ENCODE data around the gene CENPW.
A peak's percentile ranks its signal among the peaks of the same experiment; 100 is the strongest.

CENPW gene

GRCh38 chr6:126312013-126312665 is 27.8 kb upstream of the CENPW start:
- Histone ChIP-seq H3K27ac (ENCODE audit: low read length) (no peak overlapping the region), H3K27me3 (ENCODE audit: insufficient read depth, low read length, poor library complexity) (no peaks in the 10 kb centered on the region), H3K79me2 (ENCODE audit: insufficient read depth, low read length) (no peaks in the 10 kb centered on the region), H4K20me1 (ENCODE audit: insufficient read depth, low read length) (no peaks in the 10 kb centered on the region), H2AFZ (ENCODE audit: low read depth, low read length) (no peak overlapping the region), H3K9me3 (ENCODE audit: insufficient read depth, low read length, severe bottlenecking) (no peaks in the 10 kb centered on the region), H3K4me2 (ENCODE audit: insufficient read depth, low read length) (no peak overlapping the region), H3K36me3 (ENCODE audit: insufficient read depth, low read length) (no peaks in the 10 kb centered on the region), H3K4me1 (ENCODE audit: insufficient read depth, low read length) (no peaks in the 10 kb centered on the region), H3K9ac (ENCODE audit: low read depth, low read length) (no peak overlapping the region), H3K4me3 (ENCODE audit: low read depth in 1 of 2, low read length in 2 of 2) (no peak overlapping the region)
- TF ChIP-seq EZH2 (IDR thresholded peaks at IDR 0.05; ENCODE audit: borderline replicate concordance, low read depth, low read length, severe bottlenecking) (no peak), CTCF (IDR thresholded peaks at IDR 0.05; ENCODE audit: borderline replicate concordance, extremely low read depth, low read length, poor library complexity, severe bottlenecking) (no peak)
- ATAC-seq (ENCODE audit: insufficient read depth, low read depth) (peak; percentile 52; the same call in 2 of the 3 replicates), DNase-seq (no peak)

GRCh38 chr6:126313941-126314340 is 26.0 kb upstream of the CENPW start:
- Histone ChIP-seq H4K20me1 (ENCODE audit: insufficient read depth, low read length) (no peaks in the 10 kb centered on the region), H3K4me1 (ENCODE audit: insufficient read depth, low read length) (no peaks in the 10 kb centered on the region), H2AFZ (ENCODE audit: low read depth, low read length) (no peak overlapping the region), H3K4me3 (ENCODE audit: low read depth in 1 of 2, low read length in 2 of 2) (no peak overlapping the region), H3K9me3 (ENCODE audit: insufficient read depth, low read length, severe bottlenecking) (no peaks in the 10 kb centered on the region), H3K27ac (ENCODE audit: low read length) (no peak overlapping the region), H3K9ac (ENCODE audit: low read depth, low read length) (no peak overlapping the region), H3K36me3 (ENCODE audit: insufficient read depth, low read length) (no peaks in the 10 kb centered on the region), H3K79me2 (ENCODE audit: insufficient read depth, low read length) (no peaks in the 10 kb centered on the region), H3K4me2 (ENCODE audit: insufficient read depth, low read length) (no peak overlapping the region), H3K27me3 (ENCODE audit: insufficient read depth, low read length, poor library complexity) (no peaks in the 10 kb centered on the region)
- TF ChIP-seq CTCF (IDR thresholded peaks at IDR 0.05; ENCODE audit: borderline replicate concordance, extremely low read depth, low read length, poor library complexity, severe bottlenecking) = no peak
- TF ChIP-seq EZH2 (IDR thresholded peaks at IDR 0.05; ENCODE audit: borderline replicate concordance, low read depth, low read length, severe bottlenecking) = no peak
- DNase-seq (no peak), ATAC-seq (ENCODE audit: insufficient read depth, low read depth) (no peak)

GRCh38 chr6:126318797-126319196 is 21.1 kb upstream of the CENPW start:
- TF ChIP-seq EZH2 (IDR thresholded peaks at IDR 0.05; ENCODE audit: borderline replicate concordance, low read depth, low read length, severe bottlenecking) (no peak), CTCF (IDR thresholded peaks at IDR 0.05; ENCODE audit: borderline replicate concordance, extremely low read depth, low read length, poor library complexity, severe bottlenecking) (no peak)

More at GRCh38 chr6:126318797-126319196, 21.1 kb upstream of the CENPW start:
- no peak overlapping the region for H3K4me3 ChIP-seq (ENCODE audit: low read depth in 1 of 2, low read length in 2 of 2)
- no peaks in the 10 kb centered on the region for H4K20me1 ChIP-seq (ENCODE audit: insufficient read depth, low read length)
- DNase-seq (no peak), ATAC-seq (ENCODE audit: insufficient read depth, low read depth) (no peak)
- no peaks in the 10 kb centered on the region for H3K9me3 ChIP-seq (ENCODE audit: insufficient read depth, low read length, severe bottlenecking)
- H3K4me1 ChIP-seq (ENCODE audit: insufficient read depth, low read length) = no peaks in the 10 kb centered on the region
- H3K79me2 ChIP-seq (ENCODE audit: insufficient read depth, low read length) = no peaks in the 10 kb centered on the region
- H2AFZ ChIP-seq (ENCODE audit: low read depth, low read length) = no peak overlapping the region
- no peaks in the 10 kb centered on the region for H3K36me3 ChIP-seq (ENCODE audit: insufficient read depth, low read length)
- H3K9ac ChIP-seq (ENCODE audit: low read depth, low read length) = no peak overlapping the region
- H3K27me3 ChIP-seq (ENCODE audit: insufficient read depth, low read length, poor library complexity) = no peaks in the 10 kb centered on the region
- H3K4me2 ChIP-seq (ENCODE audit: insufficient read depth, low read length) = no peak overlapping the region
- H3K27ac ChIP-seq (ENCODE audit: low read length) = no peak overlapping the region

All from DND-41 (cell line).